HG03378 (cell line): ENCODE results near the gene FMR1.

Source experiments
- ATAC-seq: cut with Tn5 transposase; IDR thresholded peaks from one replicate; pipeline ENCODE4 v1.9.1; 2021; ENCODE audit warnings: mild to moderate bottlenecking, moderate library complexity; ENCODE audit not compliant: unreplicated experiment

The FMR1 gene

GRCh38 chrX:147911192-147912022, at the start of gene FMR1:
TSS of gene FMR1 (plus strand) at chrX:147911919. CDS start at chrX:147912180, 261 bp downstream.
- ATAC-seq: peak; percentile 77

GRCh38 chrX:147875866-147876596, 35.7 kb upstream of the FMR1 start:
- peak; percentile 99 for ATAC-seq

GRCh38 chrX:147876849-147877646, 34.7 kb upstream of the FMR1 start:
- ATAC-seq: no peak

GRCh38 chrX:147877726-147878125, 34.0 kb upstream of the FMR1 start:
- no peak for ATAC-seq

GRCh38 chrX:147884958-147885357, 26.8 kb upstream of the FMR1 start:
- ATAC-seq: peak; percentile 81

- ATAC-seq: no peak
Observed at GRCh38 chrX:147890756-147891155, 21.0 kb upstream of the FMR1 start.

GRCh38 chrX:147891896-147892295, 19.8 kb upstream of the FMR1 start:
- ATAC-seq: no peak

GRCh38 chrX:147893741-147894140, 18.0 kb upstream of the FMR1 start:
- ATAC-seq: no peak

- no peak for ATAC-seq
Observed at GRCh38 chrX:147894366-147894963, 17.3 kb upstream of the FMR1 start.

- ATAC-seq: no peak
Observed at GRCh38 chrX:147897117-147897516, 14.6 kb upstream of the FMR1 start.

- no peak for ATAC-seq
Observed at GRCh38 chrX:147898951-147899350, 12.8 kb upstream of the FMR1 start.

GRCh38 chrX:147899379-147900114, 12.2 kb upstream of the FMR1 start:
- ATAC-seq: peak; percentile 99

- ATAC-seq: no peak
Observed at GRCh38 chrX:147900349-147900748, 11.4 kb upstream of the FMR1 start.

GRCh38 chrX:147901461-147902126, 10.1 kb upstream of the FMR1 start:
- no peak for ATAC-seq

- ATAC-seq: no peak
Observed at GRCh38 chrX:147902270-147902669, 9.4 kb upstream of the FMR1 start.

GRCh38 chrX:147908106-147908505, 3.6 kb upstream of the FMR1 start:
- no peak for ATAC-seq

- ATAC-seq: no peak
Observed at GRCh38 chrX:147910607-147911006, 1.1 kb upstream of the FMR1 start.

- ATAC-seq: peak; percentile 24
Observed at GRCh38 chrX:147912093-147912801, 528 bp downstream of the FMR1 start.

GRCh38 chrX:147913570-147913969, 1.9 kb downstream of the FMR1 start:
- ATAC-seq: no peak
